GM12864 (cell line): ENCODE results near the gene DEF6.

Experiments
- DNase-seq: peaks from one replicate; pipeline ENCODE4 v3.0.0-alpha.2; 2011; ENCODE audit warnings: low read depth
- H3K4me3 ChIP-seq: 2 replicates; pipeline ENCODE4 v1.5.1; 2011; ENCODE audit warnings: mild to moderate bottlenecking, low read depth, low read length, control low read depth
- TF ChIP-seq, protein P1 (sequence below): IDR thresholded peaks from 2 replicates; pipeline ENCODE4 v1.5.1; 2011; ENCODE audit warnings: low read depth, mild to moderate bottlenecking, moderate library complexity, low read length, control low read depth, inconsistent platforms; ENCODE audit errors: missing control alignments

Gene DEF6

DNA sequence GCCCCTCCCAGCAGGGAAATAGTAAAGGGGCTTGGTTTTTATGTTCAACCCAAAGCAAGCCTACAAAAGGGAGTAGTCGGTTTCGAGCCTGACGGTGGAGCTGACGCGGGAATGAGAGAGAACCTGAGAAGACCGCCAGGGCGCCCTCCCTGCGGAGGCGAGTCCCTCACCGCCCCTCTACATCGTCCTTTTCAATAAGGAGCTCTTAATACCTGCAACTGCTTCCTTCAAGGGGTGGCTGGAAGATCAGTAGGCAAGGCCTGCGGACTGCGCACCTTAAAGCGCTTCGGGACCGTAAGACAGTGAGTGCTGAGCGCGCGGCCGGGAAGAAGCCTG lies 38.8 kb upstream of the DEF6 start:
- DNase-seq: no peak
- TF ChIP-seq, protein P1, sequence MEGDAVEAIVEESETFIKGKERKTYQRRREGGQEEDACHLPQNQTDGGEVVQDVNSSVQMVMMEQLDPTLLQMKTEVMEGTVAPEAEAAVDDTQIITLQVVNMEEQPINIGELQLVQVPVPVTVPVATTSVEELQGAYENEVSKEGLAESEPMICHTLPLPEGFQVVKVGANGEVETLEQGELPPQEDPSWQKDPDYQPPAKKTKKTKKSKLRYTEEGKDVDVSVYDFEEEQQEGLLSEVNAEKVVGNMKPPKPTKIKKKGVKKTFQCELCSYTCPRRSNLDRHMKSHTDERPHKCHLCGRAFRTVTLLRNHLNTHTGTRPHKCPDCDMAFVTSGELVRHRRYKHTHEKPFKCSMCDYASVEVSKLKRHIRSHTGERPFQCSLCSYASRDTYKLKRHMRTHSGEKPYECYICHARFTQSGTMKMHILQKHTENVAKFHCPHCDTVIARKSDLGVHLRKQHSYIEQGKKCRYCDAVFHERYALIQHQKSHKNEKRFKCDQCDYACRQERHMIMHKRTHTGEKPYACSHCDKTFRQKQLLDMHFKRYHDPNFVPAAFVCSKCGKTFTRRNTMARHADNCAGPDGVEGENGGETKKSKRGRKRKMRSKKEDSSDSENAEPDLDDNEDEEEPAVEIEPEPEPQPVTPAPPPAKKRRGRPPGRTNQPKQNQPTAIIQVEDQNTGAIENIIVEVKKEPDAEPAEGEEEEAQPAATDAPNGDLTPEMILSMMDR: no peak

DNA sequence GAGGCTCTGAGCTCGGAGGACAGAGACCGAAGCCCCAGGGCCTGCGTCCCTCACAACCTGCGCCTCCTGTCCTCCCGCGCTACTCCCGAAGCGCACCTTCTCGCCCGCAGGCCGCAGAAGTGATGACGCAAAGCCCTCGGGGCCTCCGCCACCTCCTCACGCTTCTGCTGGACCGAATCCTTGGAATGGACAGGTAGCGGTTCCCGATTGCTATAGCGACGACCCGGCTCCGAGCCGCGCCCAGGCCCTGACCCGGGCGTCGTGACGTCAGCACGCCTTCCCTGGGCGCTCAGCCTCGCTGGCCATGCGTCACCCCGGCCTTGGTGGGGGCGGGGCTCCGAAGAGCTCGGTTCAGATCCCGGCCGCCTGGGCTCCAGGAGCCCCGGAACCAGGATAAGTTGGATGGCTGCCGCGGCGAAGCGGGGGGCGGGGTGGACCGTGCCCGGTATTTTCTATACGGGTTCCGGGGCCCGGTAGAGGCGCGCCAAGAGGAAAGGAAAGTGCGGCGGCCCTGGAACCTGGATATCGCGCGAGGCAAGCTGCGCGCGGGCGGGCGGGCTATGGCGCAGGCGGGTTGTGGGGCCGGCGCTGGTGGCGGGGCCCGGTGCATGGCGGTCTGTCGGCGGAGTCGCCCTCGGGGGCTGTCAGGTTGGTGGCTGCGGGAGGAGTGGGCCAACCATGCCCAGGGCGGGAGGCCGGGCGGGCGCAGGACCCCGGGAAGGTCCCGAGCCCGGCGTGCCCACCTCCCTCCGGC lies 38.2 kb upstream of the DEF6 start, which contains the start of gene ZNF76:
Gene ZNF76, plus strand, starts transcription at position 542 of the 754 bp plus-strand sequence. CDS start 21,417 bp downstream, outside the sequence.
- TF ChIP-seq, protein P1: no peak
- H3K4me3 ChIP-seq: peak within 1 kb of the TSS; percentile 70
- DNase-seq: peak; percentile 76

More for the DNA sequence above, 38.8 kb upstream of the DEF6 start:
- peak overlapping the region; percentile 70 for H3K4me3 ChIP-seq

DNA sequence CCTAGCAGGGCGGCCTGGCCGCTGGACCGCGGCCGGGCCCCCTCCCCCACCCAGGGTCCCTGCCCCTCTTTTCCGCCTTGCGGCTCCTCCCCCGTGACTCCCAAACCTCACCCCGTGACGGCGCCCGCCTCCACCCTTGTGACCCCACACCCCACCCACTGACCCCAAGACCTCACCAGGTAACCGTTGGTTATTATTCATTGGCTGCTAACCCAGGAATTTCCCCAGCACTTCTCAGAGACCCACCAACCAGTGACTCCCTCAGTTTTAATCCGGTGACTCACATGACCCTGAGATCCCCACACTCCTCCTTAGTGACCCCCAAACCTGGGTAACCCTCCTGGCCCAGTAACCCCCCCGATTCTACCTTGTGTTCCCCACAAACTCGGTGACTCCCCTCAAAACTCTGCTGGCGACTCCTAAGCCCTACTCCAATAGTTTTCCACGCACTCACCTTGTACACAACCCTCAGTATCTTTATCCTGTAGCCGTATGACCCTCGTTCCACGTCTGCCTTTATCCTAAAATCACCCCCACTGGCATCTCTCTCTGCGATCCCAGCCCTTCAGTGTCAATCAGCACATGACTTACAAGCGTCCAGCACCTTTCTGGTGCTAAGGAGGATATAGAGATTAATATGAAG lies 37.5 kb upstream of the DEF6 start:
- DNase-seq: peak; percentile 58
- TF ChIP-seq, protein P1: no peak
- H3K4me3 ChIP-seq: peak overlapping the region; percentile 70

DNA sequence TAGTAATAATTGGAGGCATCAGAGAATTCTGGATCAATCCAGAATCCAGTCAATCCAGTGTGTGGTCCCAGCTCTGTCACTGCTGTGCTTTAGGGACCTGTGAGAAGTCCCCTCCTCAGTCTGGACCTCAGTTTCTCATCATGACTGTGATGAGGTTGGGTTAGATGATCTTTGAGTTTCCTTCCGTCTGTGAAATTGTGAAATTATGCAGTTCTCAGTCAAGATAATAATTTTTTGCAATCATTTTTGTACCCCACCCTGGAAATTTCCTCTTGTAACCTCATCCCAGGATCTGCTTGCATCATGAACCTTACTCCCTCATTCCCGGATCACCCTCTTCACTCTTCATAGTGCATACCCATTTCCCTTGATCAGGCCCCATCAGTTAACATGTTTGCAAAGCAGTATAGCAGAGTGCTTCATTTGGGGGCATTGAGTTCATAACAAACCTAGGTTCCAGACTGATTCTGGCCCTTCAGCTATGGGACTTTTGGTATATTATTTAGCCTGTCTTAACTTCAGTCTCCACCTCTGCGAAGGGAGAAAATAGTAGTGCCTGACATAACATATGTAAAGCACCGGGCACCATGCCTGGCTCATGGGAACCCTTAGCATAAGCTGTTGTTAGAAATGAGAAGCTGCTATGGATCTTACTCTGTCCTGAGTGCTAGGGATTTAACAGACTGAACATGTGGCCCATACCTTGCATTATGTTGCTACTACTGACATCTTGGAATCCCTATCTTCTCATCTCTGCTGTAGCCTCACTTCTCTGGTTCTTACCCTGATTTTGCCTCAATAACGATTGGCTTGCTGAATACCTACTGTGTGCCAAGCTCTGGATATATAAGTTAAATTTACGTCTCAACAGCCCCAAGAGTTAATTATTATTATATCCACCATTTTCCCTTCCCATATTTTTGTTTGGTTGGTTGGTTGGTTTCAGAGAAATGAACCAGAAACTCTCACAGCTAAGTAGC lies 36.7 kb upstream of the DEF6 start:
- no peak for DNase-seq
- TF ChIP-seq, protein P1: no peak
- H3K4me3 ChIP-seq: peak overlapping the region; percentile 70

DNA sequence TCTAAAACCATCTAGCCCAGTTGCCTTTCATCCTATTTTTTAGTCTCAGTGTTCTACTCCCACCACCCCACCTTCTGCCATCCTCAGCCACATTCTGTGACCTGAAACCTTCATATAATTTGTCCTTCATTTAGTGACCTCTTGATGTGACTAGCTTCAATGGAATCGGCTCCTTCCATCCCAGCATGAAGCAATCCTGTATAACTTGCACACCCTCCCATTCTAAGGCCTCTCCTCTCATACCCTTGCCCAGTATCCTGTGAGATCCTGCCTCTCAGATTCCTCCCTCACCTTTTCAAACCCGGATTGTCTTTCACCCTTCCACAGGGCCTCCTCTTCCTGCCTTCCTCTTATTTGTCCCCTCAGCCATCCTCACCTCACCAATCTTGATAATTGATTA lies 35.0 kb upstream of the DEF6 start:
- DNase-seq: no peak
- TF ChIP-seq, protein P1: no peak
- no peak overlapping the region for H3K4me3 ChIP-seq

DNA sequence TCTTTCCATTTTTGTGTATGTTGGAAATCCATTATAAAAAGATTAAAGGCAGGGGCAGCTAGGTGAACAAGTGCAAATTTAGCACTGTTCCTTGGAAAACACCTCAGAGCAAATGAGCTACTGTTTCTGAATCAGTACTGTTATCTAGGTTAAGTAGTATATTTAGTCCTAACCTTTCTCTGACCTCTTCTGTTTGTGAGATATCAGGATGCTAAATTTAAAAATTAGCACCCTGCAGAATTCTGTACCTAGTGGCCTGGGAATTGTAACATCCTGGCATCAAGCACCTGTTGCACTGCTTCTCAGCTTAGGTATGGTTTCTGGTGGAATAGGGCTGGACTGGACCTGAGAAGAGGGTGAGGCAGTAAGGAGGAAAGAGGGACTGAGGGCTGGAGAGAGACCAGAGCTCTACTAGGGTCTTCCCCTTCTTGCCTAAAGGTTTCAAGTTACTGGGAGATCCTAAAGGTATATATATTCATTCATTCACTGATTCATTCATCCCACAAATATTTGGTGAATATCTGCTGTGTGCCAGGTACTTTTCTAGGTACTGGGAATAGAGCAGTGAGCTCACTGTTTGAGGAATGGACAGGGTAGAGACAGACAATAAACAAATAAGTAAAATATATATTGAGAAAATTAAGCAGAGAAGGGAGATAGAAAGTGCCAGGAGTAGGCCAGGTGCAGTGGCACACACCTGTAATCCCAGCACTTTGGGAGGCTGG lies 32.9 kb upstream of the DEF6 start:
- H3K4me3 ChIP-seq: no peak overlapping the region; the same call in 1 of the 2 replicates
- DNase-seq: no peak
- TF ChIP-seq, protein P1: no peak
